C1 segment of cervical spinal cord (tissue), 14 donors: ENCODE data around the gene C6.
"Not testable (repeated sequence)": the region's sequence is repeated elsewhere in the genome, so short reads cannot be mapped to it uniquely, and the experiment has no call there.

Source experiments
- DNase-seq, 14 donors: peaks; one replicate each; lab custom pipeline; 2025; lab: John Stamatoyannopoulos, UW

Gene C6

DNA sequence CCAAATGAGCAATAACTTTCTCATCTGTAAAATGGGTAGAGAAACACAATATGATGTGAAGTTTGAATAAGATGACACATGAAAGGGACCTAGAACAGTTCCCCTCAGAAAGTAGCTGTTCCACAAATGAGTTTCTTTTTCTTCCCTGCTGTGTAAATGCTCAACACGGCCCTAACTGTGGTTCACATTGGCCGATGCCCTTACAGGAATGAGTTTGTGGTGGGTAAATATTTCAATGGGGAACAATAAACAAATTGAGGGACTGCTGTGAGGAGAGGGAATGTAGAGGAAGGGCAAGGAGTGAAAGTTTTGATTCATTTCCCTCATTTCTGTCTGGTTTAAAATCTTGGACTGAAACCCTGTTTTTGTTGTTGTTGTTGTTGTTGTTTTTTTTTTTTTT, 12.8 kb downstream of the C6 start:
- DNase-seq, result no peak

GRCh38 chr5:41199660-41200059, 13.7 kb downstream of the C6 start:
- DNase-seq, result no peak

DNA sequence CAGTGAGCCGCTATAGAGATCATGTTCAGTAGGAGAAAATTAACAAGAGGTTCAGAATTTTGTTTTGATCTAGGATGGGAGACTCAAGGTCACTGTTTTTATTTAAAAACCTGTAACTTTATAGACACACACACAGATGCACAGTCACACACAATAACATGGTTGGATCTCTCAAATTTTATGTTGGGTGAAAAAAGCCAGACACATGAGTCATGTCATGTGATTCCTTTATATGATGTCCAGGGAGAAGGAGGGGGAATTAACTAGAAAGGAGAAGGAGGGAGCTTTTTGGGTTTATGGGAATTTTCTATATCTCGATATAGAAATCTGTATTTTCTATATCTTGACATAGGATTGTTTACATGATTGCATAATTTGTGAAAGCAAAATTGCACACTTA, 17.1 kb downstream of the C6 start:
- DNase-seq, result no peak

DNA sequence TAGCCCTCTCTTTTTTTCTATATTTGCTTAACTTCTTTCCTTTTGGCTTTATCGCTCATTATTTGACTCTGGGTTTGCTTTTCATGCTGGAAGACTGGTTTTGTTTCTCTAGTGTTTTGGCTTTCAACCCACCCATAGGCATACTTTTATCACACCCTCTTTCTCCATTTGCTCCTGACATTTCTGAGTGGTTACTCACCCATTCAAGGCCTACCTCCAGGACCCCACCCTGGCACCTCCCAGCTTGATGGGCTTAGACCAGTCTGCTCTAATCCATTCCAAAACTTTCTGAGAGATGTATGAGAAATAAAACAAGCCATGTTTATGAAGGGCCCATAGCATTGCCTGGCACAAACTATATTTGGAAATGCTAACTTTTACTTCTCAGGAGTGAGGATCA, 18.1 kb downstream of the C6 start:
- DNase-seq, result no peak

- DNase-seq, result no peak
Observed at GRCh38 chr5:41194339-41194738, 19.0 kb downstream of the C6 start.

DNA sequence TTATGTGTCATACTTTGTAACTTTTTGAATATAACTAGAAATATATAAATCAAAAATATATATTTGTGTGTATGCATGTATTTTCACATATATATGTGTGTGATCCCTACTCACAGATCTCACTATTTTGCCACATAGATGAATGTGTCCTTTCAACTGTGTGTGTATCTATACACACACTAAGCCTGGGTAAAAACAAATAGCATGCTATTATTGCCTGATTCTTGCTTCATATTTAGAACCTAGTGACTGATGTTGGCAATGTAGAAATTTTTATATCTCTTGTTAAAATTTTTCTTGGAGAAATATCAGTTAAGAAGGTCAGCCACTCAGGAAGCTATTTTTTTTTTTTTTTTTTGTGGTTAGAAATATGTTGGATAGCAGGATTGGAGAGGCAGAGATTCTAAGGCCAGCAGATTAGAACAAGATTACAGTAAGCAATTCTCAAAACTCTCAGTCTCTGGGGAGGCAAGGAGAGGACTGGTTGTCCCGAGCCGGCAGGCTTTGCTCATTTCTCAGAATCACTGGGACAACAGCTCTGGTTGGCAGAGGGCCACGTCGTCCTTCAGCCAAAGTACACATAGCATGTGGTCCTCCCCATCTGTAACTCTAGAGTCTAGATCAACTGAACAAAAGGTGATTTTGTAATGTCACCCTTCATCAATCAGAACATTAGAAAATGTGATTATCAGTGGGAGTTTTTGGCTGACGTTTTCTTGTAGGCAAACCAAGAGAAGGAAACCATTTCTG, 19.7 kb downstream of the C6 start:
- DNase-seq, result peak in 12 of 14 donors; percentile 5 to 98 (median 52)

DNA sequence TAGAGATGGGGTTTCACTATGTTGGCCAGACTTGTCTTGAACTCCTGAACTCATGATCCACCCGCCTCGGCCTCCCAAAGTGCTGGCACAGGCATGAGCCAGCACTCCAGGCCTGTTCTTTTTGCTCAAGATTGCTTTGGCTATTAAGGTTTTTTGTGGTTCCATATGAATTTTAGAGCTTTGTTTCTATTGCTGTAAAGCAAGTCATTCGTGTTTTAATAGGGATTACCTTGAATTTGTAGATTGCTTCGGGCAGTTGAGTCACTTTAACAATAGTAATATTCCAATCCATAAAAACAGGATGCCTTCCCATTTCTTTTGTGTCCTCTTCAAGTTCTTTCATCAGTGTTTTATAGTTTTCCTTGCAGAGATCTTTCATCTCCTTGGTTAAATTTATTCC, 22.1 kb downstream of the C6 start:
- DNase-seq, result no peak

GRCh38 chr5:41186143-41186542, 27.2 kb downstream of the C6 start:
- no peak for DNase-seq

DNA sequence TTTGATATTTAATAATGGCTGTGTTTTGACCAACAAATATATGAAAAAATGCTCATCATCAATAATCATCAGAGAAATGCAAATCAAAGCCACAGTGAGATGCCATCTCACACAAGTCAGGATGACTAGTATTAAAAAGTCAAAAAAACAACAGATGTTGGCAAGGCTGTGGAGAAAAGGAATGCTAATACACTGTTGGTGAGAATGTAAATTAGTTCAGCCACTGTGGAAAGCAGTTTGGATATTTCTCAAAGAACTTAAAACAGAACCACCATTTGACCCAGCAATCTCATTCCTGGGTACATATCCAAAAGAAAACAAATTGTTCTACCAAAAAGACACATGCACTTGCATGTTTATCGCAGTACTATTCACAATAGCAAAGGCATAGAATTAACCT, 30.0 kb downstream of the C6 start:
- DNase-seq, result not testable (repeated sequence)

DNA sequence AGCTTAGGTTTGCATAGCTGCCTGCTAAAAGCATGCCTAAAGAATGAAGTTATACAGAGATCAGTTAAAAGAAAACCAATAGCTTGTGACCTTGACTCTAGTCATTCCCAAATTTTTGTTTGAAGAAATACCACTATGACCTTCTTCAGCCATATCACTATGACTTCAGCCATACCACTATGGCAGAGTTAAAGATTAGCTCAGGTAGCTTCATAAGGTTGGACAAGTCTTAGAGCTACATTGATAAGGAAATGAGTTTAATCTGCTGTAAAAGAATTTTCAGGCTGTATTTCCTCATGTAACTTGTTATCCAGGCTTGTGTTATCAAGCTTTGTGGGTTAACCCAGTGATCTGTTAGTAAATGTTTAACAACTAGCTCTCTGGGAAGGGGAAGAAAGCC, 30.7 kb downstream of the C6 start:
- no peak for DNase-seq

DNA sequence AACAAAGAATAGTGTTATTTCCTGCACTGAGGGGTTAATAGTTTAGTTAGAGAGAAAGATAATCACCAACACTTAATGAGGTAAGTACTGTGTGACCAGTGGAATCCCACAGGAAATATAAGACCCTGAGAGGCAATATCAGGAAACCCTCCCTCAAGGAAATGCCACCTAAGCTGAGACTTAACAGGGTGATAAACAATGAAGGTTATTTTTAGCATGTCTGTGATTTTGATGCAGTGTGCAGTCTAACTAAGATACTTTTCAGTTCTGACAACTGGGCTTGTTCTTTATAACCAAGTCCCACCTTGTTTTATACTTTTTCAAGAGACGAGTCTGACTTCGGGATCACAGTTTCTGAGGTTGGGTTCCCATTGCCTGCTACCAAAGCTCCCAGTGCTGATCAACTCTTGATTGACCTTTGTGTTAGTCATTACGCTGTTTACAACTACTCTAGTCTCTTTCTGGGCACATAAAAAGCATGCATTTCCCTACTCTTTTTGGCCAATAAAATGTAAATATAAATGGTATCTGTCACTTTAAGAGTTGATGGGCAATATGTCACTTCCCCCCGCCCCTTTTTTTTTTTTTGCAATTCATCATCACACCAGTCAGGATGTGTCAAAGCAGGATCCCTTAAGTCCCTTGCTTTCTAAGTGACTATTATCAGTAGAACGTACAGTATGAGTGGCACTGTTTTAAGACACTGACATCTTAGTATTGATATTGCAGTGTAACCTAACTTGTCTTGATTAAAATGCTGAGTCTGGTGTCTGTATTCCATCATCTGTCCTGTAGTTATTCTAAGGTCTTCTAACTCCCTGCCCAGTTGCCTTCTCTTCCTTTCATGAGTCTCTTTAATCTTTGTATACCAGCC, 31.4 kb downstream of the C6 start:
- DNase-seq, result no peak

- no peak for DNase-seq
Observed at GRCh38 chr5:41176952-41177351, 36.4 kb downstream of the C6 start.

DNA sequence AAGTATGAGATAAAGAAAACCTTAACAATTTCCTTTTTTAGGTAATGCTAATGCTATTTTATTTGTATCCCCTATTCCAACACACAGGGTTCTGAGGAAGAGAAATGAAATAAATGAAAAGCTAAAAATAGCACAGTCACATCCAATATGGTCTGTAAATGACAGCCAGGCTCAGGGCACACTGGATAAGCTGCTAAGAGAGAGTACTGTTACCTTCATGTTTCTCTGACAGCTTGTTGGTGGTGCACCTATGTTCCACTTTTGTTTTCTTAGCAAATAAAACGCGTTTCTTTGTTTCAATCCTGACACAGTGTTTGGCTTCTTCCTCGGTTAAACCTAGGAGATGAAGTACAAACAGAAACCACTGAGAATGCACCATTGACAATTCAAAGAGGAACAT, 41.3 kb downstream of the C6 start:
- peak in 1 of 14 donors; percentile 2 for DNase-seq

GRCh38 chr5:41161271-41161670, 52.1 kb downstream of the C6 start:
- DNase-seq, result no peak

- DNase-seq, result no peak
Observed at GRCh38 chr5:41157272-41157894, 55.9 kb downstream of the C6 start.

GRCh38 chr5:41156739-41157138, 56.6 kb downstream of the C6 start:
- no peak for DNase-seq

- DNase-seq, result no peak
Observed at GRCh38 chr5:41154491-41154890, 58.8 kb downstream of the C6 start.

GRCh38 chr5:41151564-41151963, 61.8 kb downstream of the C6 start:
- no peak for DNase-seq

DNA sequence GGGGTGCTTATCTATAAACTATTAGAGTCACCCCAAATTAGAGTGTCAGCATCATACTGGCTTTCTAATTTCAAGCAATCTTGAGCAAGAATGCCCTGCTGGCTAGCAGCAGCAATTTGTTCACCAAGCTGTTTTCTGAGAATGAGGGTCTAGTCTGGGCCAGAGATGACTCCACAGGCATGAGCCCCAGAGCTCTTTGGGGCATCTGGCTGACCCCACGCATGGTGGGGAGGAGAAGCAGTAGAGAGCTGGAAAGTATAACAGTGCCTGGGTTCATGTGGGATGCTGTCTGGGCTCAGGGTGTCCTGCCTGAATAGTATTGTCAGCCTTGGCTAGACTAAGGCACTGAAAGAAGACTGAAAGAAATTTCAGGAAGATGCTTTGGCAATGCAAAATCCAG, 64.9 kb downstream of the C6 start:
- DNase-seq, result no peak

DNA sequence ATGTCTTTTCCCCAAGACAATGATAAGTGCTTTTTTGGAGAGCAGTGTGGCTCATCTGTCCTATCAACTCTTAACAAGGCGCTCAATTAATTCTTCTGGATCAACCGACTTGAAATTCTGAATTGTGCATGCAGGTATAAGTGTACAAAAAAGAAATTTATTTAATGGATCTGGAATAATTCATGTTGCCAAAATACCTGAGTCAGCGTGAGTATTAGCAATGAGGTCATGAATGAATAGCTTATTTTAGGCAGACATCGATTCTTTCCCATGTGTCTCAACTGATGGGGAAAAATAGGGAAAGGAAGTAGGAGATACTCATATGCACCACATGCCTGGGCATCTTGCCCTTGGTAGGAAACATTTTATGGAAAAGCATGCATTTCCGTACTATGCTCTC, 68.0 kb downstream of the C6 start:
- no peak for DNase-seq

DNA sequence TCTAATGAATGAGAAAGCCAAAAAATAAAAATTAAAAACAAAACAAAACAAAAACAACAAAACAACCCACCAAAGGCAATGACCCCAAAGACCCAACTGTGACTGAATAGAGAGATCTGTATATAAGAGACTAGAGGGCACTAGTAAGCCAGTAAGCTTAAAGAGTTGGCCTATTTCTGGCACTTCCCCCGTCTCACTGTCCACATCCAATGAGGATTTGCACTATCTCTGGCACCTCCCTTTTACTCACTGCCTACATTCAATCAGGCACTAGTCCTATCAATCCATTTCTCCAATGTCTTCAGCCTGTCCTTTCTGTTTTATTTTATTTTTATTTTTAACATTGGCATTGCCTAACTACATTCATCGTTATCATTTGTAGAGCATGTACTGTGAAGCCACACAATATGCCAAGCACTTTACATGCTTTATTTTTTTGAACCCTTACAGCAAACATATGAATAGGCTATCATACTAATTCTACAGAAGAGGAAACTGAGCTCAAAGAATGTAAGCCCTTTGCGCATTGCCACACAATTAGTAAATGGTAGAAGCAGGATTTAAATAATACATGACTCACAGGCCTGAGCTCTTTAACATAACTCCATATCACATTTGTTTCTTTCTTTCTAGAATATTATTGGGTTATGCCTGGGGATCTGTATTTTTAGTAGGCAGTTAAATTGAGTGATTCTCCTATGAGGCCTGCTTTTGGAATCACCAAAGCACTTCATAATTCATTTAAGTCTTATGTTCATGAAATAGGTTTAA, 70.0 kb downstream of the C6 start:
- no peak for DNase-seq
